ENCODE data around the gene MAP4K2.
A peak's percentile ranks its signal among the peaks of the same experiment; 100 is the strongest.

Gene MAP4K2

DNA sequence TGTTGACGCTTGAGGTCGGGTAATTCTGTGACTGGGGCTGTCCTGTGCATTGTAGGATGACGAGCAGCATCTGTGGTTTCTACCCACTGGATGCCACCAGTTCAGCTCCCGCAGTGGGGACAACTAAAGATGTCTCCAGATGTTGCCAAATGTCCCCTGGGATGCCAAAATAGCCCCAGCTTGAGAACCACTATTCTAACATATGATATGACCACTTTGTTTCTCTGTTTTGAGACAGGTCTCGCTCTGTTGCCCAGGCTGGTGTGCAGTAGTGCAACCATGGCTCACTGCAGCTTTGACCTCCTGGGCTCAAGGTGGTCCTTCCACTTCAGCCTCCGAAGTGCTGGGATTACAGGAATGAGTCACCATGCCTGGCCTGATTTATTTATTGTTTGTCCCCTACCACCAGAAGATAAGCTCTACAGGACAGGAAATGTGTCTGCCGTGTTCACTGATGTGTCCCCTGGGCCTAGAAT is 11.7 kb upstream of the MAP4K2 start:
- no peak overlapping the region for H3K27ac ChIP-seq
- TF ChIP-seq, protein P1, sequence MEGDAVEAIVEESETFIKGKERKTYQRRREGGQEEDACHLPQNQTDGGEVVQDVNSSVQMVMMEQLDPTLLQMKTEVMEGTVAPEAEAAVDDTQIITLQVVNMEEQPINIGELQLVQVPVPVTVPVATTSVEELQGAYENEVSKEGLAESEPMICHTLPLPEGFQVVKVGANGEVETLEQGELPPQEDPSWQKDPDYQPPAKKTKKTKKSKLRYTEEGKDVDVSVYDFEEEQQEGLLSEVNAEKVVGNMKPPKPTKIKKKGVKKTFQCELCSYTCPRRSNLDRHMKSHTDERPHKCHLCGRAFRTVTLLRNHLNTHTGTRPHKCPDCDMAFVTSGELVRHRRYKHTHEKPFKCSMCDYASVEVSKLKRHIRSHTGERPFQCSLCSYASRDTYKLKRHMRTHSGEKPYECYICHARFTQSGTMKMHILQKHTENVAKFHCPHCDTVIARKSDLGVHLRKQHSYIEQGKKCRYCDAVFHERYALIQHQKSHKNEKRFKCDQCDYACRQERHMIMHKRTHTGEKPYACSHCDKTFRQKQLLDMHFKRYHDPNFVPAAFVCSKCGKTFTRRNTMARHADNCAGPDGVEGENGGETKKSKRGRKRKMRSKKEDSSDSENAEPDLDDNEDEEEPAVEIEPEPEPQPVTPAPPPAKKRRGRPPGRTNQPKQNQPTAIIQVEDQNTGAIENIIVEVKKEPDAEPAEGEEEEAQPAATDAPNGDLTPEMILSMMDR (conservative IDR thresholded peaks at IDR 0.05): no peak
- TF ChIP-seq ZFX (IDR thresholded peaks at IDR 0.05): no peak

DNA sequence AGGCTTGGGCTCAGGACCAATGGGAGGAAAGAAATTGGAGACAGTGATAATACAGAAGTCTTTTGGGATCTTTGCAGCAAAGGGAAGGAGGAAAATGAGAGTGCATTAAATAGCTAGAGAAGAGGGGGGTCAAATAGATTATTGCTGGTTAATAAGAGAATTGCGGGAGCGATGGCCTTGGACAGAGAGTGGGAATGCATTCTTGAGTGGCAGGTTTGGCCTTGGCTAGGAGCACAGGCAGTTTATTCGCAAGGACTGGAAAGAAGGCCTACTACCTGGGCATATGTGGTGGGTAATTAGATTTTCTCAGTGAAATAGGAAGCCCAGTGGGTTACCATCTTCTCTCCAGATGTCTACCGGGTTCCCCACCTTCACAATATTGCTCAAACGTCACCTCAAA is 10.8 kb upstream of the MAP4K2 start:
- TF ChIP-seq ZFX (IDR thresholded peaks at IDR 0.05): no peak
- TF ChIP-seq, protein P1 (conservative IDR thresholded peaks at IDR 0.05): no peak

DNA sequence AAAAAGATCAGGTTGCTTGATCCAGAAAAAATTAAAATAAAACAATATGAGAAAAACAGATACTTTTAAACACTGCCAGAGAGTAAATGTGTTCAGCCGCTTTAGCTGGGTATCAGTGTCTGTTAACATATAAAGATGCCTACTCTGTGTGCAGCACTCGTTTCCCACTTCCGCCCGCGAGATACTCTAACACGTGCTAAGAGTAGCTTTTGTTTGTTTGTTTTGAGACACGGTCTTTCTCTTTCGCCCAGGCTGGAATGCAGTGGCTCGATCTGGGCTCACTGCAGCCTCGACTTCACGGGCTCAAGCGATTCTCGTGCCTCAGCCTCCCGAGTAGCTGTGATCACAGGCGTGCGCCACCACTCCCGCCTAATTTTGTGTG is 7.9 kb upstream of the MAP4K2 start:
- H3K27ac ChIP-seq: peak overlapping the region; percentile 77
- TF ChIP-seq, protein P1 (conservative IDR thresholded peaks at IDR 0.05): no peak
- no peak for TF ChIP-seq ZFX (IDR thresholded peaks at IDR 0.05)

More for the DNA sequence above, 10.8 kb upstream of the MAP4K2 start:
- no peak overlapping the region for H3K27ac ChIP-seq

DNA sequence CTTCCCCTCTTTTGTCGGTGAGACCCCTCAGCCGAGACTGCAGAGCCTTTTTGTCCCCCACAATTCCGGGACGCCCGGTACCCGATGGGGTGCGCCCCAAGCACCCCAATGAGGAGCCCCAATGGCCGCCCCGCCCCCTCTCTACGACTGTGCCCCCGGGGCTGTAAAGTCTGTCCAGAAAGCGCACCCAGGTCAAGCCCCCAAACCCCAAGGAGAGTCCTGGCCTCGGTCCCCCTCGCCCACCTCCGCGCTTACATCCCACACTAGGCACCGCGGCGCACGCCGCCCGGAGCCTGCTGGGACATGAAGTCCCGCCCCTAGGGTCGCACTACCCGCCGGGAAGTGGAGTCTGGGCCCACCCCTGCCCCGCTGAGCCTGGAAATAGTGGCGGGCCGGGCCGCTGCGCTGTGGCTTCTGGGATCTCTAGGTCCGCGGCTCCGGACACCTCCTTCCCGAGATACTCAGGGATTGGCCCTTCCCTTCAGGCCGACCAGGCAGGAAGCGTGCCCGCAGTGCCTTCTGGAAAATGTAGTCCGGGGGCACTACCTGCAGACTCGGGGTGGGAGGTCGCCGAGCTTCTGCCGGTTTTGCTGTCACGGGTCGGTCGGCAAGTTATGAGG is 7.4 kb upstream of the MAP4K2 start, which contains the start of gene MEN1:
Gene MEN1, minus strand, starts transcription at position 281 of the 620 bp plus-strand sequence. CDS start 442 bp downstream, outside the sequence.
- TF ChIP-seq, protein P1 (conservative IDR thresholded peaks at IDR 0.05): no peak
- peak; percentile 62; the same call in 1 of the 2 replicates for TF ChIP-seq ZFX (IDR thresholded peaks at IDR 0.05)
- H3K27ac ChIP-seq: peak within 1 kb of the TSS; percentile 77

DNA sequence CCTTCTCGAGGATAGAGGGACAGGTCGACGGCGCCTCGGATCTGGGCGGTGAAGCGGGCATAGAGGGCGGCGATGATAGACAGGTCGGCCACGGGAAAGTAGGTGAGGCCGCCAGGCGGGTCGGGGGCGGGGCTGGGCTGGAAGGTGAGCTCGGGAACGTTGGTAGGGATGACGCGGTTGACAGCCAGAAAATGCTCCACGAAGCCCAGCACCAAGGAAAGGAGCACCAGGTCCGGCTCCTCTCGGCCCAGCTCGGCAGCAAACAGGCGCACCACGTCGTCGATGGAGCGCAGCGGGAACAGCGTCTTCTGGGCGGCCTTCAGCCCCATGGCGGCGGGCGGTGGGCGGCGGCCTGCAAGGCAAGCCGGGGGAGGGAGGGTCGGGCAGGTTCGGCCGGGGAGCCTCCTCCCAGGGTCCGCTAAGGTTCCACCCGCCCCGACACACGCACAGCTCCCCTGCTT is 6.8 kb upstream of the MAP4K2 start:
- peak overlapping the region; percentile 77 for H3K27ac ChIP-seq
- TF ChIP-seq, protein P1 (conservative IDR thresholded peaks at IDR 0.05): no peak
- TF ChIP-seq ZFX (IDR thresholded peaks at IDR 0.05): no peak

DNA sequence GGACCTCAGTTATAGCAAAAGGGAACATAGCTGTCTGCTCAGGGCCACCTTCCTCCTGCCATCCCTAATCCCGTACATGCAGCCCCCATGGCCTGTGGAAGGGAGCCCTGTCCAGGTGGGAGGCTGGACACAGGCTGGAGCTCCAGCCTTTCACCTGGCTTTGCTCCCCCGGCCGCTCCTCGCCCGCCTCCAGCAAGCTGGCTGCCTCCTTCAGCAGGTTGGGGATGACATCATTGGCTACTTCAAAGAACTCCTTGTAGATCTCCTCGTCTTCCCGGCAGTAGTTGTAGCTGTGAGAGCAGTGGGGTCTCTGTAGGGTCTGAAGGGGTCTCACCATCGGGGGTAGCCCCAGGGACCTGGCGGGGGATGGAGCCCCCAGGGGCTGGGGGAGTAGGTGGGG is 2.5 kb upstream of the MAP4K2 start:
- no peak for TF ChIP-seq ZFX (IDR thresholded peaks at IDR 0.05)
- TF ChIP-seq, protein P1 (conservative IDR thresholded peaks at IDR 0.05): no peak
- H3K27ac ChIP-seq: no peak overlapping the region

DNA sequence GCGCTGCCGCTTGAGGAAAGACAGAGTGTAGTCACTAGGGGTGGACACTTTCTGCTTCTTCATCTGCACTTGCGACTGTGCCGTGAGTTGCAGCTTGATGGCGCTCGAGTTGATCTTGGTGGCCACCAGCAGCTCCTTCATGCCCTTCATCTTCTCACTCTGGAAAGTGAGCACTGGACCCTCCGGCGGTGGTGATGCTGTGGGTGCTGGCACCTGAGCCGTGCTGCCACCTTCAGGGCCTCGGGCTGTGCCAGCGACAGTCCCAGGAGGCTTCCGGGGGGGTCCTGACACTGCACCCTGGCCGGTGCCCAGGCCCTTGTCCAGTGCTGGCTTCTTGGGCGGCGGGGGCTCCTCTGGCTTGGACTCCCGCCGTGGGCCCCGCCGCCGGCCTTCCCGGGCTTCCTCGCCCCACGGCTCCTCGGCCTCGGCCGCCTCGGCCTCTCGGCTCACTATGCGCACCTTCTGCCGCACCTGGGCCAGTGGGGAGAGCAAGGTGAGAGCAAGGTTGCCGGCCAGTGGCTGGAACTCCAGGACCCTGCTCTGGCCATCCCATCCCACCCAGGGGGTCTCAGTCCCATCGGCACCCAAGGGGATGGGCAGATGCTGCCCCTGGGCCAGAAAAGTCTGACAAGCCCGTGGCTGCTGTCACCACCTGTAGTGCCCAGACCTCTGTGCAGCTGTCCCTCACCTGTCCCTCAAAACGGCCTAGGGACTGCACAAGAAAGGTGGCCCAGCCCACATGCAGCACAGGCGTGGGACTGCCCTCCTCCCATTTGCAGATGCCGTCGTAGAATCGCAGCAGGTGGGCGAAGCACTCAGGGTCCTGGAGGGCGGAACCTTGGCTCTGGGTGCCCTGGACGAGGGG is 1.6 kb upstream of the MAP4K2 start:
- H3K27ac ChIP-seq: peak overlapping the region; percentile 65
- TF ChIP-seq, protein P1 (conservative IDR thresholded peaks at IDR 0.05): no peak
- no peak for TF ChIP-seq ZFX (IDR thresholded peaks at IDR 0.05)

Data from C4-2B (cell line).